Neural cell (in vitro differentiated cells): ENCODE data around the gene TMEM236. TPM values are rescaled to one million over a fixed set of nuclear protein-coding genes. Genes with fewer than 3 reads are reported as not detected.

Experiments
- H2AFZ ChIP-seq: fragments of 200-600, 300-800 bp; sonication (generic), shearing (Covaris generic); 2 replicates; pipeline ENCODE4 v1.6.0; 2014; ENCODE audit warnings: low read depth, mild to moderate bottlenecking, antibody characterized with exemption, low read length, moderate library complexity
- H3F3A ChIP-seq: fragments of 200-600 bp; shearing (Covaris generic); 2 replicates; pipeline ENCODE4 v1.6.1; 2016; ENCODE audit warnings: mild to moderate bottlenecking, moderate library complexity, mixed read lengths, antibody characterized with exemption, low read length; ENCODE audit not compliant: insufficient read depth, poor library complexity, severe bottlenecking
- H3K27ac ChIP-seq: fragments of 200-600, 300-800 bp; sonication (generic), shearing (Covaris generic); 2 replicates; pipeline ENCODE4 v1.5.1; 2014; ENCODE audit warnings: mild to moderate bottlenecking, low read length, moderate library complexity
- H3K27me3 ChIP-seq: fragments of 300-800, 200-600 bp; sonication (generic), shearing (Covaris generic); 2 replicates; pipeline ENCODE4 v1.6.0; 2014; ENCODE audit warnings: mild to moderate bottlenecking, low read depth, low read length, moderate library complexity; ENCODE audit not compliant: insufficient read depth
- H3K36me3 ChIP-seq: fragments of 300-800, 200-600 bp; sonication (generic), shearing (Covaris generic); 2 replicates; pipeline ENCODE4 v1.5.1; 2014; ENCODE audit warnings: mild to moderate bottlenecking, antibody characterized with exemption, low read length, moderate library complexity; ENCODE audit not compliant: insufficient read depth
- H3K4me2 ChIP-seq: fragments of 300-800, 200-600 bp; sonication (generic), shearing (Covaris generic); 2 replicates; pipeline ENCODE4 v1.6.0; 2014; ENCODE audit warnings: mild to moderate bottlenecking, low read length
- H3K4me3 ChIP-seq: fragments of 300-800, 200-600 bp; sonication (generic), shearing (Covaris generic); 2 replicates; pipeline ENCODE4 v1.5.1; 2014; ENCODE audit warnings: mild to moderate bottlenecking, low read length, moderate library complexity
- H3K79me2 ChIP-seq: fragments of 200-600 bp; shearing (Covaris generic); replicated peaks from 2 replicates; pipeline ENCODE4 v1.6.0; 2014; ENCODE audit warnings: mild to moderate bottlenecking, low read length, moderate library complexity; ENCODE audit not compliant: insufficient read depth
- H3K9ac ChIP-seq: fragments of 300-800, 200-600 bp; sonication (generic), shearing (Covaris generic); 2 replicates; pipeline ENCODE4 v1.6.1; 2016; ENCODE audit warnings: mild to moderate bottlenecking, low read length, mixed read lengths
- H3K9me2 ChIP-seq: fragments of 200-600 bp; shearing (Covaris generic); 2 replicates; pipeline ENCODE4 v1.6.1; 2016; ENCODE audit warnings: mild to moderate bottlenecking, low read length, mixed read lengths; ENCODE audit not compliant: insufficient read depth
- H3K9me3 ChIP-seq: fragments of 200-600, 300-800 bp; sonication (generic), shearing (Covaris generic); 2 replicates; pipeline ENCODE4 v1.6.1; 2016; ENCODE audit warnings: mild to moderate bottlenecking, mixed run types, low read length, moderate library complexity, mixed read lengths
- H4K20me1 ChIP-seq: fragments of 200-600 bp; shearing (Covaris generic); 2 replicates; pipeline ENCODE4 v1.6.1; 2016; ENCODE audit warnings: mild to moderate bottlenecking, mixed run types; ENCODE audit not compliant: insufficient read depth
- CTCF ChIP-seq: fragments of 450-650 bp; IDR thresholded peaks from 2 replicates; pipeline ENCODE4 v1.5.1; 2014; ENCODE audit warnings: antibody characterized with exemption, mild to moderate bottlenecking, moderate library complexity; ENCODE audit not compliant: poor library complexity, severe bottlenecking
- EP300 ChIP-seq: fragments of 450-650 bp; conservative IDR thresholded peaks from 2 replicates; pipeline ENCODE4 v1.6.1; 2014; ENCODE audit warnings: antibody characterized with exemption, mild to moderate bottlenecking, moderate library complexity; ENCODE audit not compliant: poor library complexity, severe bottlenecking
- EZH2 ChIP-seq: fragments of 200-600, 300-800 bp; shearing (Covaris generic), sonication (generic); IDR thresholded peaks from 2 replicates; pipeline ENCODE4 v1.6.1; 2014; ENCODE audit warnings: antibody characterized with exemption, low read length, borderline replicate concordance, mild to moderate bottlenecking; ENCODE audit not compliant: insufficient read depth, poor library complexity, severe bottlenecking
- MXI1 ChIP-seq: fragments of 450-650 bp; conservative IDR thresholded peaks from 2 replicates; pipeline ENCODE4 v1.6.1; 2014; ENCODE audit warnings: antibody characterized with exemption, mild to moderate bottlenecking; ENCODE audit not compliant: poor library complexity, severe bottlenecking
- POLR2AphosphoS5 ChIP-seq: IDR thresholded peaks from 2 replicates; pipeline ENCODE4 v1.6.1; 2012
- RAD21 ChIP-seq: fragments of 450-650 bp; conservative IDR thresholded peaks from 2 replicates; pipeline ENCODE4 v1.6.1; 2014; ENCODE audit warnings: antibody characterized with exemption, mild to moderate bottlenecking, moderate library complexity
- REST ChIP-seq: IDR thresholded peaks from 2 replicates; pipeline ENCODE4 v1.6.1; 2012; ENCODE audit warnings: borderline replicate concordance
- SMC3 ChIP-seq: fragments of 450-650 bp; conservative IDR thresholded peaks from 2 replicates; pipeline ENCODE4 v1.6.1; 2014; ENCODE audit warnings: antibody characterized with exemption, mild to moderate bottlenecking, moderate library complexity; ENCODE audit not compliant: poor library complexity
- TAF1 ChIP-seq: IDR thresholded peaks from 2 replicates; pipeline ENCODE4 v1.6.1; 2012; ENCODE audit warnings: low read depth
- polyA plus RNA-seq: library from polyadenylated mRNA; depleted of rRNA; stranded (reverse); fragments of >200 nt; gene quantifications from 2 replicates; pipeline ENCODE4 v1.2.3, GENCODE V29; 2014

The TMEM236 gene
- polyA plus RNA-seq, 1 donor from 2014 or later, result 0.10 TPM

- no peaks in the 10 kb centered on the region for H3K9me3 ChIP-seq
- no peaks in the 10 kb centered on the region for H3F3A ChIP-seq
- H4K20me1 ChIP-seq, result no peaks in the 10 kb centered on the region
- no peak overlapping the region for H3K4me2 ChIP-seq
- H3K4me3 ChIP-seq, result no peak overlapping the region
- no peaks in the 10 kb centered on the region for H3K36me3 ChIP-seq
- no peak for TF ChIP-seq RAD21
- TF ChIP-seq CTCF, result no peak
- TF ChIP-seq MXI1, result no peak
- no peak for TF ChIP-seq REST
- no peak for TF ChIP-seq EP300
- TF ChIP-seq SMC3, result no peak
- TF ChIP-seq EZH2, result no peak
- no peak overlapping the region for H2AFZ ChIP-seq
- H3K27ac ChIP-seq, result no peak overlapping the region
- no peaks in the 10 kb centered on the region for H3K79me2 ChIP-seq
- H3K9me2 ChIP-seq, result no peaks in the 10 kb centered on the region
- H3K27me3 ChIP-seq, result no peaks in the 10 kb centered on the region
- H3K9ac ChIP-seq, result no peak overlapping the region
These were observed 50.3 kb downstream of the TMEM236 start for GRCh38 chr10:17802350-17802749.

GRCh38 chr10:17802976-17803375 is 51.0 kb downstream of the TMEM236 start:
- Histone ChIP-seq H3F3A (no peaks in the 10 kb centered on the region), H3K36me3 (no peaks in the 10 kb centered on the region), H3K4me3 (no peak overlapping the region), H3K27me3 (no peaks in the 10 kb centered on the region), H3K9ac (no peak overlapping the region), H3K9me2 (no peaks in the 10 kb centered on the region), H3K27ac (no peak overlapping the region), H4K20me1 (no peaks in the 10 kb centered on the region), H3K79me2 (no peaks in the 10 kb centered on the region), H2AFZ (no peak overlapping the region), H3K9me3 (no peaks in the 10 kb centered on the region), H3K4me2 (no peak overlapping the region)
- no peak for TF ChIP-seq CTCF
- TF ChIP-seq MXI1, result no peak
- no peak for TF ChIP-seq EP300
- TF ChIP-seq TAF1, result no peak
- no peak for TF ChIP-seq RAD21
- TF ChIP-seq SMC3, result no peak
- no peak for TF ChIP-seq POLR2AphosphoS5
- TF ChIP-seq REST, result no peak
